CD1c-positive myeloid dendritic cell (primary cell): ENCODE measurements around the gene CRYZL1.
A peak's percentile ranks its signal among the peaks of the same experiment; 100 is the strongest.

Experiments
- DNase-seq: peaks from one replicate; pipeline ENCODE4 v3.0.0-alpha.2; 2016; ENCODE audit errors: extremely low spot score

The CRYZL1 gene

GRCh38 chr21:33560965-33561364 lies 80.6 kb downstream of the CRYZL1 start:
- DNase-seq = no peak

- DNase-seq = no peak
Observed at GRCh38 chr21:33559813-33560212, 81.7 kb downstream of the CRYZL1 start.

- no peak for DNase-seq
Observed at GRCh38 chr21:33558777-33559421, 82.6 kb downstream of the CRYZL1 start.

GRCh38 chr21:33557447-33557846 lies 84.1 kb downstream of the CRYZL1 start:
- DNase-seq = no peak

GRCh38 chr21:33554982-33555344 lies 86.6 kb downstream of the CRYZL1 start:
- DNase-seq = no peak

- no peak for DNase-seq
Observed at GRCh38 chr21:33554236-33554981, 87.1 kb downstream of the CRYZL1 start.

GRCh38 chr21:33552999-33553598 lies 88.4 kb downstream of the CRYZL1 start:
- DNase-seq = no peak

GRCh38 chr21:33552093-33552998 lies 89.2 kb downstream of the CRYZL1 start:
- DNase-seq = no peak

- DNase-seq = no peak
Observed at GRCh38 chr21:33551664-33552063, 89.9 kb downstream of the CRYZL1 start.

- no peak for DNase-seq
Observed at GRCh38 chr21:33550772-33551660, 90.5 kb downstream of the CRYZL1 start.

GRCh38 chr21:33549848-33550771 lies 91.4 kb downstream of the CRYZL1 start:
- DNase-seq = no peak

- peak; percentile 31 for DNase-seq
Observed at GRCh38 chr21:33546086-33546485, 95.5 kb downstream of the CRYZL1 start.

GRCh38 chr21:33544451-33545195 lies 96.9 kb downstream of the CRYZL1 start:
- DNase-seq = no peak

GRCh38 chr21:33543505-33544129 lies 97.9 kb downstream of the CRYZL1 start:
- DNase-seq = peak; percentile 79

- DNase-seq = peak; percentile 99
Observed at GRCh38 chr21:33542640-33543504, 98.7 kb downstream of the CRYZL1 start, which contains the start of gene SON. Gene SON (plus strand): TSS chr21:33543038. CDS start chr21:33543093, 55 bp downstream.

GRCh38 chr21:33541756-33542639 lies 99.5 kb downstream of the CRYZL1 start, which contains the start of gene GART:
Gene GART (minus strand): TSS chr21:33542117. CDS start chr21:33539315, 2,802 bp downstream.
- DNase-seq = peak; percentile 87
